Left hindlimb (tissue), 1 donor: ENCODE data around the gene EML1.

ENCODE experiments used
- DNase-seq: peaks from one replicate; pipeline ENCODE4 v3.0.0-alpha.2; 2018

EML1 gene

DNA sequence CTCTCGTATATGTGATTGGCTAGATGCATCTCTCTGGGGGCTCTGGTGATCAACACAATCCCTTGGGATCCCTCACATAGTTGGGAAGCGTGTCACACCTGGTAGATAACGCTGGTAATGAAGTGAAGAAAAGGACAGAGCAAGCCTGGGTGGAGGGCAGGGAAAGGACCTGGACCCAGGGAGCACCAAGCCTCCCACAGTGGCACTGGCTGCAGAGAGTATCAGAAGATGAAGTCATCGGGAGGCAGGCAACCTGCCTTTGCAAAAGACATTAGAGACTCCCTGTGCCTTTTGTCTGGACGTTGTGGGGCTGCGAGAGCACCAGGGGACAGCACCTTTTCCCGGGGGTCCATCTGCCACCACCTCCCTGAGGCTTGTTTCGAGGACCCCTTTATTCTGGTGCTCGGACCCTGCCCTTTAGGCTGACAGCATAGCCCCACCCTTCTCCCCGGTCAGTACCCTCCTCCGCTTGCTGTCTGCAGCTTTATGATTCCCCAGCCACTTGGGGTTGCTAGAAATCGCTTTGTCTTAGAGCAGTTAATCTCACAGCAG is 116.4 kb downstream of the EML1 start:
- no peak for DNase-seq

- DNase-seq = no peak
Measured at GRCh38 chr14:99910337-99911309, 117.4 kb downstream of the EML1 start.

GRCh38 chr14:99915305-99916090 is 122.3 kb downstream of the EML1 start:
- DNase-seq = no peak

- no peak for DNase-seq
Measured at GRCh38 chr14:99916091-99916383, 122.8 kb downstream of the EML1 start.

GRCh38 chr14:99918781-99919180 is 125.6 kb downstream of the EML1 start:
- no peak for DNase-seq

GRCh38 chr14:99921425-99921824 is 128.2 kb downstream of the EML1 start:
- DNase-seq = no peak

- DNase-seq = no peak
Measured at GRCh38 chr14:99924379-99924778, 131.2 kb downstream of the EML1 start.

- DNase-seq = no peak
Measured at GRCh38 chr14:99925471-99925870, 132.3 kb downstream of the EML1 start.

DNA sequence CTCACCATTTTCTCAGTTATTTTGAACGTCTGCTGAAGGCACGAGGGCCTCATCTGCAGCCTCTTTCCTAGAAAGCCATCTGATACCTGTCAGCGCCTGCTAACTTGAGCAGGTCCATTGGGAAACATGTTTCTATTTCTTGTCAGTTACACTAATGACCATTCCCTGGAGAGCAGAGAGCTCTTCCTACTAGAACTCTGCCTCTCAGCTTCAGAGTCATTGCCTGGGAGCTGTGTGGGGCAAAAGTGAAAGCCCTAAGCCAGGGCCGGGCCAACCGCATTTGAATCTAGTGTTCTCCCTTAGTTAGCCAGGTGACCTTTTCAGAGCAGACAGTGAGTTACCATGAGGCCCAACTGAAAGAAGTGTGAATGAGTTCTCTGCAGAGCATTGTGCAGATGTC is 135.8 kb downstream of the EML1 start:
- no peak for DNase-seq

DNA sequence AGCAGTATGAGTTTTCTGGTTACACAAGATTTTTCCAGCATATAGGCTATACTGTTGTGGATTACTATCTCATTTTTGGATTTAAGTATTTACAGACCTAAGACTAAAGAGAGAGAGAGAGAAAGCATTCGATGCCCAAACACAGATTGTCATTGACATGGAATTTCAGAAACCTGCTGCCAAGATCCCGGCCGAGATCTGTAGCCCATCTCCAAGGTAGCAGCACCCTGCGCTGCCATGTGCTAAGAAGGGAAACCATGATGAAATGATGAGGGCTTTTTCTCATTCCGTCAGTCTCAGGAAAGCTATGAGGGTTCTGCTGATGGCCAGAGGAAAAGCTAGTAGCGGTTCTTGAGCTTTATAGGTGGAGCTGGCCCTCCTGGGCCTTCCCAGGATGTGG is 136.4 kb downstream of the EML1 start:
- no peak for DNase-seq

- no peak for DNase-seq
Measured at GRCh38 chr14:99930420-99931274, 137.4 kb downstream of the EML1 start.

DNA sequence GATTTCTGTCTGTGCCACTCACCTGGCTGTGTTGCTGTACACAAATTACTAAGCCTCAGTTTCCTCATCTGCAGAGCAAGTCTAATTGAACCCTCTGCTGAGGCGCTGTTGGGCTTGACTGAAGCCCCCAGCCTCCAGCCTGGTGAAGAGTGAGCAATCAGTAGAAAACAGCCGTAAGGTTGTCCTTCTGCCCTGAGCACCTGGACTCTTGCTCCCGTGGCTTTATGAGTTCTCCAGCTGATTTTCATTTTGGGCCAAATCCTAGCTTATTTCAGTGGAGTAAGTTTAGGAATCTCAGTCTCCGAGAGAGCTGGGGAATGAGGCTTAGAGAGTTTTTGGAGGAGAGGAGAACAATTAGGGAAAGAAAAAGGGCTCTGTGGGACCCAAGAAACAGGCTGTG is 138.1 kb downstream of the EML1 start:
- no peak for DNase-seq

DNA sequence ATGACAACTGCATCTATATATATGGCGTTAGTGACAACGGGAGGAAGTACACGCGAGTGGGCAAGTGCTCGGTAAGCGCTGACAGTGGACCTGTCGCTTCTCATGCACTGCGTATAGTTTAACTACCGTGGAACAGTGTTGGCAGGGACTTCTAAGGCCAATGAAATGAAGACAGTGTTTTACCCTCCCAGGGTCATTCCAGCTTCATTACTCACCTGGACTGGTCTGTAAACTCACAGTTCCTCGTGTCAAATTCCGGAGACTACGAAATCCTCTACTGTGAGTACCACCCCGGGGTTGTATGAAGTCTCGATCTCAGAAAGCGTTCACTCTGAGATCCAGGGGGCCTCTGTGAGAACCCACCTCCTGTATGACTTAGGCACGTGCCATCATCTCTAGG is 142.8 kb downstream of the EML1 start:
- no peak for DNase-seq

DNA sequence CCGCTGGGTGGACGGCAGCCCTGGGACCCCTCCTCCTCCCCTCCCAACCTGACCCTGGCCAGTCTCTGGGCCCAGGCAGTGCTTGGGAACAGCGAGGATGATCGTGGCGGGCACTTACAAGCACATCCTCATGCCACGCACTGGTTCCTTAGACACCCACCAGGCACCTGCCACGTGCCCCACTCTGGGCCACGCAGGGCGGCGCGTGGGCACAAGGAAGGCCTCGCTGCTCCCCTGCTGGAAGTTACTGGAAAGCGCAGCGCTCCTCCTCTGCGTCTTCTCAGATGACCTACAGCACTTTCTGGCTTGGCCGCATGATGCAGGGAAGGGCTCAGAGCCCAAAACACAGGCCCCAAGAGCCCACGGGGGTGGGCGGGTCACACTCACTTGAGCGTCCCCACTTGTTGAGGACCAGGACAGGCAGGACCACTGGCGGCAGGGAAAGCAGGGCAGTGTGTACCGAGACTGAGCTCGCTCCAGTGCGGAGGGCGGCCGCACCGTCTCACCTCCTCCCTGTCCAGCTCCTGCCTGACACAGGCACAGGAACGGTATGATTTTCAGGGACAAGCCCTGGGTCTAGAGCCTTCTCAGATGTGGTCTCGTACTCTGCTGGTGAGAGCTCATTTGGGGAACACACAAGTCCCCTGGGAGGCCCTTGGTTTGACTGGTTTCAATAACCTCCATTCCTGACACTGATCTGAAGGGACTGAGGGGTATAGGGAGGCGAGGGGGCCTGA is 143.7 kb downstream of the EML1 start:
- no peak for DNase-seq

- no peak for DNase-seq
Measured at GRCh38 chr14:99937475-99938244, 144.4 kb downstream of the EML1 start.

DNA sequence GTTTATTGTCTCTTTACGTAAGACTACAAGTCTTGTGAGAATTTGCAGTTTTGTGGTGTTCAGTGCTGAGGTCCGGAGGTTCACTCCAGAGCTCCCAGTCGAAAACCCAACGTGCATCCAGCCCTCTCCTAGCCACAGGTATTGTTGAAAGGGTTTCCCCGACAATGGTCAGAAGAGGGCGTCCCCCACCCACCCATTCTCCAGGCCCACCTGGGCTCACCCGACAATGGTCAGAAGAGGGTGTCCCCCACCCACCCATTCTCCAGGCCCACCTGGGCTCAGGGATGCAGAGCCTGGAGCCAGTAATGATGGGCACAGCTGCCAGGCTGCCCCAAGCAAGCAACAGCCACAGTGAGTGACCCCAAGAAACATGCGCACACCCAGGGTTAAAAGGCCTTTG is 145.2 kb downstream of the EML1 start:
- no peak for DNase-seq

- DNase-seq = no peak
Measured at GRCh38 chr14:99938896-99939295, 145.7 kb downstream of the EML1 start.

DNA sequence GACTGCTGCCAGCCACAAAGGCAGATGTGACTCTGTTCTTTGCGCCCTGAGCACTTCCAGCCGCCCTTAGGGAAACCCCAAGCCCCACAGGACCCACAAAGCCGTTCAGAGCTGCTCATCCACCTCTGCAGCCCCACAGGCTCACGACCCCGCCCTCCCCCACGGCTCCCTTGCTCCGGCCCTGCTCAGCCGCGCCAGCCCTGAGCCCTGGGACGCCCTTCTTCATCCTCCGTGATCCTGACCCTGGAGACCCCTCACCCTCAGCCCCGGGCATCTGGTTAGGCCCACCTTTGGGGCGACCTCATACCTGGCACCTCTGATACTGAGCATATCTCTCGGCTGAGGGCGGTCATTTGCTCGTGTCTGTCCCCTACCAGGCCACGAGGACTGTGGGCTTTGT is 146.2 kb downstream of the EML1 start:
- no peak for DNase-seq

- no peak for DNase-seq
Measured at GRCh38 chr14:99940064-99940463, 146.9 kb downstream of the EML1 start.

DNA sequence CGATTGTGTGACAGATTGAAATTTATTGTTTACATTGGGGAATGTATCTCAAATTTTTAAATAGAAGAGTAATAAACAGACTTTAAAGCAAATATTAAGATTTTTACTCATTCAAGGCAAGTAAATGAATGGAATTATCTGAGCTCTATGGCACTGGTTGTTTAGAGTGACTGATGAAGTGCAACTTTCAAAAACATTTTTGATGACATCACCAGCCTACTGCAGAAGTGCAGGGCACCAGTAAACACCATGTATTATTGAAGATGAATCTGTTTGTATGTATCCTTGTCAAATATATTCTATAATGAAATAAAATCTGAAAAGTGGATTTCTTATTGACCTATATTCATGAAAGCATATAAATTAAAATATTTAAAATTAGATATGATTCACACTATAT is 148.0 kb downstream of the EML1 start:
- no peak for DNase-seq

DNA sequence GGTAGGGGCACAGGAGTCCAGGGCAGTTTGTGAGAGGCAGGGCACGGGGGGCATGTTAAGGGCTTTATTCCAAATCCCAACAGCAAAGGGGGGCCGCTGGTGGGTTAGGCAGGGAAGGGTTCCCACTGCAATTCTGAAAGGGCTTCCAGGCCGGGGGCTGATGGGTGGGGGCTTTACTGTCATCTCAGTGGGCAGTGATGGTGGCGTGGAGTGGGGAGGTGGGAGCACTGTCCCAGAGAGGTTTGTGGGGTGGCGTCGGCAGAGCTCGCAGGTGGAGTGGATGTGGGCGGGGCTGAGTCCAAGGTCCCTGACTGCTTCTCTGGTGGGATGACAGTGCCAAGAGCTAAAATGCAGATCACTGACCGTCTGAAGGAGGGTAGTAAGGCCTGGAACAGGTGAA is 150.4 kb downstream of the EML1 start:
- DNase-seq = no peak
